GM21723 (cell line): ENCODE results near the gene GATAD2B.
"Not testable (repeated sequence)": the region's sequence is repeated elsewhere in the genome, so short reads cannot be mapped to it uniquely, and the experiment has no call there.

Experiments used
- ATAC-seq: cut with Tn5 transposase; IDR thresholded peaks from one replicate; pipeline ENCODE4 v1.9.1; 2021; ENCODE audit warnings: mild to moderate bottlenecking, moderate library complexity; ENCODE audit not compliant: unreplicated experiment

GATAD2B gene

DNA sequence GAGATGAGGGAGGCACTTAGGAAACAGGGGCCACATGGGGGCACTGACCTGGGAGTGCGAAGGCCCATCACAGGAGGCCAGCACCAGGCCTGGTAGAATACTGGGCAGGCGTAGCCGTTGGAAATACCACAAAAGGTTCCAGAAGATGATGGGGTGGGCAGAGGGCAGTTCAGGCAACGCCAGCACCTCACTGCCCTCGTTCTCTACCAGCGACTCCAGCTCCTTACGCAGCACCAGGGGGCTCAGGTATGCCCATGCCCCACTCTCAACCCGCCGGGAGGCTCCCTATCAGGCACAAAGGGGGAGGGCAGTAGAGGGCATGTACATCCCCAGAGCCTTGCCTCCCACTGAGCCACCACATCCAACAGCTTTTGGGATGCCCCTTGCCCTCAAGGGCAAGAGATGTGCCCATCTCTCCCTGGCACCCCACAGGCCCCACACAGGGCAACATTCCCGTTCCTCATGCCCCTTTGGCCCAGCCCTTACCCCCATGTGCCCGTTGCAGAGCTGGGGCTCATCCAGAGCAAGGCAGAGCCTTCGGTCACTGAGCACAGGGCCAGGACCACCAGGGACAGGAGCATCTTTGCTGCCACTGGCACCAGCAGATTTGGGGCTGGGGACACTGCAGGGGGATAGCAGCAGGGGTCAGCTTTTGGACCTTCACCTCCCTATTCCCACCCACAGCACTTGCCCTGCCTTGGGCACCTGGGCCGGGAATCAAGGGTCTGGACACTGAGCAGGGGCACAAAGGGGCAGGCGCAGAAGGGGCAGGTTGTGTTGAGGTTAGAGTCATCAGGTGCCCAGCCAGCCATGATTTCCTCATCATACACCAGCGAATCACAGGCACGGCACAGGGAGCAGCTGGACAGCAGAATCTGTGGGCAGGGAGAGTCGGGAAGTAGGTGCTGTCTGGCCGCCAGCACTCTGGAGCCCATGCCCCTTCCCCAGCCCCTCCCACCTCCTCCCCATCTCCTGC lies 9.7 kb upstream of the GATAD2B start:
- ATAC-seq: no peak

- ATAC-seq: no peak
These were observed 7.5 kb upstream of the GATAD2B start for GRCh38 chr1:153929981-153930948.

- ATAC-seq: no peak
These were observed 6.7 kb upstream of the GATAD2B start for GRCh38 chr1:153929426-153929825.

- no peak for ATAC-seq
These were observed 6.1 kb upstream of the GATAD2B start for GRCh38 chr1:153928791-153929341.

GRCh38 chr1:153928245-153928644 lies 5.5 kb upstream of the GATAD2B start:
- no peak for ATAC-seq

DNA sequence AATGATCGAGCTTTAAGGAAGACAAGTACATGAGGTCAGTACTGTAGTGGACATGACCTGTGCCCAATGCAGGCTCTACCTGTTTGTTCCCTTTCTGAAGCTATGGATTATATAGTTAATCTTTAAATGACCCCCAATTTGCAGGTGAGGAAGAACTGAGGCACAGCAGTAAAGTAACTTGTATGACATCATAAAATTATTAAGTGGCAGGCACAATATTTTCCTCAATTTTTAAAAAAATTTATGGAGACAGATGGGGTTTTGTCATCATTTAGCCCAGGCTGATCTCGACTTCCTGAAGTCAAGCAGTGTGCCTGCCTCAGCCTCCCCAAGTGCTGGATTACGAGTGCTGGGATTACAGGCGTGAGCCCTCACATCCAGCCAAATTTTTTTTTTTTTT lies 3.6 kb upstream of the GATAD2B start:
- ATAC-seq: no peak

DNA sequence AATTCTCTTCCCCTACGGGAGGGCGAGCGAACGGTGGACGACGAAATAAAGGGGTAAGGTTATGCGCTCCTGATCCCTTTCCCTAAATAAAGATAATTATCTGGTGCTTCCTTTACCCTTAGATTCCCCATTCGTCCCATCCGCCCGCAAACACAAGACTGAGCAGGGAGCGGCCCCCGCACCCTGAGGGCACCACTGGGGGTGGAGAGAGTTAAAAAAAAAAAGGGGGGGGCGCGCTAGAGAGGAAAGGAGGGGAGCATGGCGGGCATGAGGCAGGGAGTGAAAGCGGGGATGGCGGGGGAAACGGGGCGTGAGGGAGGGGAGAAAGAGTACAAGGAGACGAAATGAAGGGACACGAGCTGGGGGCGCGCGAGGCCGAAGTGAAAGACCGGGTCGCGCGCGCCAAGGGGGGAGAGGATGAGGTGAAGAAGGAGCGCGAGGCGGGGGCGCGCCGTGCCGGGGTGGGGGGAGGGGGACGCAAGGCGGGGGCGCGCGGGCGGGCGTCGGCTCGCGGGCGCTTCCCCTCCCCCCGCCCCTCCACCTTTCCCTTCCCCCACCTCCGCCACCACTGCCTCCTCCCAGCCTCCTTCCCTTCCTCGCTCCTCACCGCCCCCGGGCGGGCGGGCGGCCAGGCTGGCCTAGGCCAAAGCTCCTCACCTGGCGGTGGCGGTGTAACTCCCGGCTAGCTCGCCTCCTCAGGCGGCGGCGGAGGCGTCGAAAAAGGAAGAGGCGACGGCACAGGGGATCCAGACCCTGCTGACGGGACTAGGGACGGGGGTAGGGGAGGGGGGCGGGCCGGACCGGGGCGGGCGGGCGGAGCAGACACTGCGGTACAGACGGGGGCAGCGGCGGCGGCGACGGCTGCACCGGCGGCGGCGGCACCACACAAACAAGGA lies 448 bp downstream of the GATAD2B start:
- ATAC-seq: peak; percentile 38

- ATAC-seq: no peak
These were observed 1.0 kb downstream of the GATAD2B start for GRCh38 chr1:153921803-153922075.

DNA sequence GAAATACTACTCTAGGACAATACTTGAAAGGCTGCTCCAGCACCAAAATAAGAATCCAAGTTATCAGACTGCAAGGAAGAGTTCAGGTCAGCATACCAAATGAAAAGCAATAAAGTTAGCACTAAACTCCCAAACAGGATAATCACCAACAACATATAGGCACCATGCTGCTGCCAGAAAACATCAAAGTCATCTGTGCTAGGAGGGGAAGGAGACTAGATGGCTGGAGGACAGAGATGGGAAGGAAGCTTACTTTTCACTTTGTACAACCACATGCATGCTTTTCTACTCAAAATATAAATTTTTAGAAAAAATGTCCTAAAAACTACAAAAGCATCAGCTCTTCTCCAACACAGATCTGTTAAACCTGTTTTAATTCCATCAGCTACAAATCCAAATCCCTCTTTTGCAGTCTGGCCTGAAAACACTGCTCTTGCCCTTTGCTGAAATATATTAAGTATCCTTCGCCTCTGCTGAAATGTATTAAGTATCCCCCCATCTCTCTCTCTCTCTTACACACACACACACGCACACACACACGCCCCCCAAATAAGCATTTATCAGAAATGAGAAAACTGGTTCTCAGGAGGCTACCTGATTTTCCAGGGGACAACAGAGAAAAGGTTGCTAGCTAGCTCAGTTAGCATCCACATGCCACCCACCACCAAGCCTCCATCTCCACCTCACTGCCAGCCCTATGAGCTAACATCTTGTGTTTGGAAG lies 1.5 kb downstream of the GATAD2B start:
- no peak for ATAC-seq

GRCh38 chr1:153919876-153920852 lies 2.6 kb downstream of the GATAD2B start:
- ATAC-seq: no peak

- ATAC-seq: no peak
These were observed 6.5 kb downstream of the GATAD2B start for GRCh38 chr1:153916297-153916696.

GRCh38 chr1:153912349-153912748 lies 10.4 kb downstream of the GATAD2B start:
- ATAC-seq: no peak

- ATAC-seq: not testable (repeated sequence)
These were observed 12.2 kb downstream of the GATAD2B start for GRCh38 chr1:153910560-153910959.

GRCh38 chr1:153908071-153908470 lies 14.7 kb downstream of the GATAD2B start:
- no peak for ATAC-seq

DNA sequence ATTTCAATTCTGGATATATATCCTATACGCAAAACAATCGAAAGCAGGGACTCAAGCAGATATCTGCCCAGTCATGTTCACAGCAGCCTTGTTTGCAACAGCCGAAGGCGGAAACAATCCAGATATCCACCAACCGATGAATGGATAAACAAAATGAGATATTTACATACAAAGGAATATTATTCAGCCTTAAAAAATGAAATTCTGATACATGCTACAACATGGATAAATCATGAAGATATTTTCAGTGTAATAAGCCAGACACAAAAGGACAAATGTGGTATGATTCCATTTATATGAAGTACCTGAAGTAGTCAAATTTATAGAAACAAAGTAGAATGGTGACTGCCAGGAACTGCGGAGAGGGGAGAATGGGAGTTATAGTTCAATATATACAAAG lies 15.6 kb downstream of the GATAD2B start:
- ATAC-seq: no peak

DNA sequence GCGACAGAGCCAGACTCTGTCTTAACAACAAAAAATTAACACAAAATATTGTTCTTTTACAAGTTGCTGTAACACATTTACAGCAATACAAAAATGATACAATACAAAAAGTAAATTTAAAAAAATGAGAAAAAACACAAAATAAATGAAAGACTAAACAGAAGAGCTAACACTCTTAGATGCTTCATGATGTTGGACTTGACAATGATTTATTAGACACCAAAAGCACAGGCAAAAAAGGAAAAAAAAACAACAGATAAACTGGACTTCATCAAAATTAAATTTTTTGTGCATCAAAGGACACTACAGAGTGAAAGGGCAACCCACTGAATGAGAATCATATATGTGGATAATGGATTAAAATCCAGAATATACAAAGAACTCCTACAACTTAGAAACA lies 16.4 kb downstream of the GATAD2B start:
- ATAC-seq: no peak

DNA sequence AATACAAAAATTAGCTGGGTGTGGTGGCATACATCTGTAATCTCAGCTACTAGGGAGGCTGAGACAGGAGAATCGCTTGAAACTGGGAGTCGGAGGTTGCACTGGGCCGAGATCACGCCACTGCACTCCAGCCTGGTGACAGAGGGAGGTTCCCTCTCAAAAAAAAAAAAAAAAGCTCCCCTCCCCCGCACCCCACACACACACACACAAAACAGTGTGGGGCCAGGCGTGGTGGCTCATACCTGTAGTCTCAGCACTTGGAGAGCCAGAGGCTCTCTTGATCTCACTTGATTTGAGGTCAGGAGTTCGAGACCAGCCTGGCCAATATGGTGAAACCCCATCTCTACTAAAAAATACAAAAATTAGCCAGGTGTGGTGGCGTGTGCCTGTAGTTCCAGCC lies 16.9 kb downstream of the GATAD2B start:
- not testable (repeated sequence) for ATAC-seq

DNA sequence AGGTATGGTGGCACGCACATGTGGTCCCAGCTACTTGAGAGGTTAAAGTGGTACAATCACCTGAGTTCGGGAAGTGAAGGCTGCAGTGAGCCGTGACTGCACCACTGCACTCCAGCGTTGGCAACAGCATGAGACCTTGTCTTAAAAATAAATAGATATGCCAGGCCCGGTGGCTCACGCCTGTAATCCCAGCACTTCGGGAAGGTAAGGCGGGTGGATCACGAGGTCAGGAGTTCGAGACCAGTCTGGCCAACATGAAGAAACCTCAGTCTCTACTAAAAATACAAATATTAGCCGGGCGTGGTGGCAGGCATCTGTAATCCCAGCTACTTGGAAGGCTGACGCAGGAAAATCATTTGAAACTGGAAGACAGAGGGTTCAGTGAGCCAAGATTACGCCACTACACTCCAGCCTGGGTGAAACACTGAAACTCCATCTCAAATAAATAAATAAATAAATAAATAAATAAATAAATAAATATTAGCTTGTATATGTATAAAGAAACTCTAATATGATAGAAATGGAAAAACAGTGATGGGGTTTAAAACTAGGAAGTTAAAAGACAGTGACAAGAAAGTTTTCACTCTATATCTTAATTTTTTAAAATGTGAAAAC lies 18.8 kb downstream of the GATAD2B start:
- no peak for ATAC-seq
